ENCODE measurements around the gene TBC1D22A. TPM values are rescaled to one million over a fixed set of nuclear protein-coding genes. Genes with fewer than 3 reads are reported as not detected.

The TBC1D22A gene
- total RNA-seq, 1 donor from 2014 or later: 23.2 TPM

- TF ChIP-seq, protein P1, sequence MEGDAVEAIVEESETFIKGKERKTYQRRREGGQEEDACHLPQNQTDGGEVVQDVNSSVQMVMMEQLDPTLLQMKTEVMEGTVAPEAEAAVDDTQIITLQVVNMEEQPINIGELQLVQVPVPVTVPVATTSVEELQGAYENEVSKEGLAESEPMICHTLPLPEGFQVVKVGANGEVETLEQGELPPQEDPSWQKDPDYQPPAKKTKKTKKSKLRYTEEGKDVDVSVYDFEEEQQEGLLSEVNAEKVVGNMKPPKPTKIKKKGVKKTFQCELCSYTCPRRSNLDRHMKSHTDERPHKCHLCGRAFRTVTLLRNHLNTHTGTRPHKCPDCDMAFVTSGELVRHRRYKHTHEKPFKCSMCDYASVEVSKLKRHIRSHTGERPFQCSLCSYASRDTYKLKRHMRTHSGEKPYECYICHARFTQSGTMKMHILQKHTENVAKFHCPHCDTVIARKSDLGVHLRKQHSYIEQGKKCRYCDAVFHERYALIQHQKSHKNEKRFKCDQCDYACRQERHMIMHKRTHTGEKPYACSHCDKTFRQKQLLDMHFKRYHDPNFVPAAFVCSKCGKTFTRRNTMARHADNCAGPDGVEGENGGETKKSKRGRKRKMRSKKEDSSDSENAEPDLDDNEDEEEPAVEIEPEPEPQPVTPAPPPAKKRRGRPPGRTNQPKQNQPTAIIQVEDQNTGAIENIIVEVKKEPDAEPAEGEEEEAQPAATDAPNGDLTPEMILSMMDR (IDR thresholded peaks at IDR 0.05; ENCODE audit: unreplicated experiment): no peak
- no peak overlapping the region for H3K27ac Mint-ChIP-seq
- no peaks in the 10 kb centered on the region for H3K9me3 Mint-ChIP-seq (ENCODE audit: low read depth)
- no peak for DNase-seq (ENCODE audit: low spot score, unreplicated experiment)
- H3K27me3 Mint-ChIP-seq: no peaks in the 10 kb centered on the region
- H3K4me3 Mint-ChIP-seq (ENCODE audit: low read depth): no peak overlapping the region
- H3K4me1 Mint-ChIP-seq (ENCODE audit: low read depth): peaks cover 2% of the 10 kb centered on the region
- peaks cover 5% of the 10 kb centered on the region for H3K36me3 Mint-ChIP-seq (ENCODE audit: insufficient read depth)
Measured at GRCh38 chr22:47002692-47003091, 240.2 kb downstream of the TBC1D22A start.

DNA sequence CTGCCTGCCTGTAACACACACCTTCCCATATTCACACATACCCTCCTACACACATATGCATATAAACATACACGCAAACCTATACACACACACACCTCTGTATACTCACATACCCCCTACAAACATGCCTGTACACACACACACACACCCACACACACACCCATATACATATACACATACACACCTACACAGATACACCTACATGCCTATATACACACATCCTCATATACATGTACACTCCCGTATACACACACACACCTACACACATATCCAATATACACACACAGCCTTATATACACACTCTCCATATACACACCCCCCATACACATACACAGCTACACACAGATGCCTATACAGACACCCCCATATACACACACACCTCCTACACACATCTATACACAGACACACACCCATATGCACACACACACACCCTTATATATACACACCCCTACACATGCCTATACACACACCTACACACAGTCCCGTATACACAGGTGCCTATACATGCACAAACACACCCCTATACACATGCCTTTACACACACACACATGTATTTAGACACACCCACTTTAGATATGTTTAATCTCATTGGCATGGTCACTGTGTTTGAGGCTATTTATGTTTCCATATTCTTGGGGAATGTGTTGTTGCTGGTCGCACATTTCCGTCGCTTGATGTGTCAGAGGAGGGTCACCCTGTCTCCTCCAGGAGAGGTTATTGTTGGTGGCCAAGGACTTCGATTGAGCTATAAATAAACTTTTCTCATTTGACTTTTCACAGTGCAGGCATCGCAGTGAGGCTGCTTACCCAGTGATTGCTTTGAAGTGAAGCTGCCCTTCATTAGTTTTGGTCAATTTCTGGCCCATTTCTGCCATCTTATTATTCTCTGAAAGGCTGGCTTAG, 243.3 kb downstream of the TBC1D22A start:
- H3K4me1 Mint-ChIP-seq (ENCODE audit: low read depth): peaks cover 2% of the 10 kb centered on the region

DNA sequence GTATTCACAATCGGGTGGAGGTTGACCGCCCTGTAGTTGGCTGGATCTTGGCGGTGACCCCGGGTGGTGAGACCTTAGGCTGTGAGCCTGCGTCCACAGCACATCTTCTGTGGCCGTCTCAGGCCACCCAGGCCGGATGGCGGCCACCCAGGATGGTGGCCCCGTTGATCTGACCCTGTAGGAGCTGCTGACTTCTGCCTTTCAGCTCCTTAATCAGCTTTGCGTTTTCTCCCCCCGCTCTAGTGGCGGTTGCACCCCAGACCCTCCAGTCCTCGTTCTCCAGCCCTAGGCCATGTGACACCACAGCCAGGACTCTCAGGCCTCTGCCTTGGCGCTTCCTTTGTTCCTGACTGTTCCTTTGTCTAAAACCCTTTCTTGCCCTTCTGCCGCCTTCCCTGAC, 244.0 kb downstream of the TBC1D22A start:
- Mint-ChIP-seq H3K4me3 (ENCODE audit: low read depth) (no peak overlapping the region), H3K4me1 (ENCODE audit: low read depth) (peaks cover 2% of the 10 kb centered on the region), H3K36me3 (ENCODE audit: insufficient read depth) (no peaks in the 10 kb centered on the region), H3K9me3 (ENCODE audit: low read depth) (no peaks in the 10 kb centered on the region), H3K27ac (no peak overlapping the region), H3K27me3 (no peaks in the 10 kb centered on the region)
- no peak for DNase-seq (ENCODE audit: low spot score, unreplicated experiment)
- TF ChIP-seq, protein P1 (IDR thresholded peaks at IDR 0.05; ENCODE audit: unreplicated experiment): no peak

More for the DNA sequence above, 243.3 kb downstream of the TBC1D22A start:
- Mint-ChIP-seq H3K27me3 (no peaks in the 10 kb centered on the region), H3K9me3 (ENCODE audit: low read depth) (no peaks in the 10 kb centered on the region), H3K4me3 (ENCODE audit: low read depth) (no peak overlapping the region), H3K27ac (no peak overlapping the region), H3K36me3 (ENCODE audit: insufficient read depth) (no peaks in the 10 kb centered on the region)
- TF ChIP-seq, protein P1 (IDR thresholded peaks at IDR 0.05; ENCODE audit: unreplicated experiment): no peak
- DNase-seq (ENCODE audit: low spot score, unreplicated experiment): no peak

DNA sequence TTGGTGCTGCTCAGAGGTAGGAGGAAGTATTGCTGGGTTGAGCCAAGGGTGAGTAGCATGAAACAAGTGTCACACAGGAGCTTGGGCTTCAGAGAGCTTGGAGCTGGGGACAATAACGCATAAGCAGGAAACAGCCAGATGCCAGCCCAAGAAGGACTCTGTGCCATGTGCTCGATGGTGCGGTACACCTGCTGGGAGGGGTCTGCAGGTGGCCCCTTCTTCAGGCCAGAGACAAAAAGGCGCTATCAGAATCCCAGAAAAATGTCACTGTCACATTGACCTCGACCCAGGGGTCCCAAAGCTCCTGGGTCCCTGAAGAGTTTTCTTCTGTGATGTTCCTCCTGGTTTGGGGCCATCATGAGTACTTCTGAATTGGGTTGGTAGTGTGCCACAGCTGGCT, 244.4 kb downstream of the TBC1D22A start:
- TF ChIP-seq, protein P1 (IDR thresholded peaks at IDR 0.05; ENCODE audit: unreplicated experiment): no peak
- no peaks in the 10 kb centered on the region for H3K9me3 Mint-ChIP-seq (ENCODE audit: low read depth)
- no peak overlapping the region for H3K27ac Mint-ChIP-seq
- H3K36me3 Mint-ChIP-seq (ENCODE audit: insufficient read depth): no peaks in the 10 kb centered on the region
- H3K4me1 Mint-ChIP-seq (ENCODE audit: low read depth): peaks cover 2% of the 10 kb centered on the region
- DNase-seq (ENCODE audit: low spot score, unreplicated experiment): no peak
- H3K27me3 Mint-ChIP-seq: no peaks in the 10 kb centered on the region
- no peak overlapping the region for H3K4me3 Mint-ChIP-seq (ENCODE audit: low read depth)

GRCh38 chr22:47007496-47007895, 245.0 kb downstream of the TBC1D22A start:
- no peak overlapping the region for H3K4me3 Mint-ChIP-seq (ENCODE audit: low read depth)
- no peak for DNase-seq (ENCODE audit: low spot score, unreplicated experiment)
- H3K9me3 Mint-ChIP-seq (ENCODE audit: low read depth): no peaks in the 10 kb centered on the region
- H3K36me3 Mint-ChIP-seq (ENCODE audit: insufficient read depth): no peaks in the 10 kb centered on the region
- TF ChIP-seq, protein P1 (IDR thresholded peaks at IDR 0.05; ENCODE audit: unreplicated experiment): no peak
- peaks cover 3% of the 10 kb centered on the region for H3K4me1 Mint-ChIP-seq (ENCODE audit: low read depth)
- H3K27ac Mint-ChIP-seq: no peak overlapping the region
- H3K27me3 Mint-ChIP-seq: no peaks in the 10 kb centered on the region

All from progenitor cell of endocrine pancreas (in vitro differentiated cells).